HepG2 (cell line): ENCODE measurements around the gene FANCG. TPM values are rescaled to one million over a fixed set of nuclear protein-coding genes. Genes with fewer than 3 reads are reported as not detected.

Experiments used
- CREB1 ChIP-seq, 2 experiments: fragments of 450-650 bp in 1 of 2; IDR thresholded peaks; 2 replicates each; pipeline ENCODE4 v1.6.1; 2016 to 2017; ENCODE audit warnings: control low read depth in 1 of 2, mild to moderate bottlenecking in 1 of 2, missing compliant biosample characterization in 1 of 2, missing genetic modification characterization in 1 of 2
- DPF2 ChIP-seq: sonication (generic); formaldehyde crosslinking; IDR thresholded peaks from 2 replicates; pipeline ENCODE4 v1.4.0; 2020; ENCODE audit warnings: mild to moderate bottlenecking, low read depth, missing genetic modification reagents, borderline replicate concordance
- FOXM1 ChIP-seq: sonication (generic); formaldehyde crosslinking; IDR thresholded peaks from 2 replicates; pipeline ENCODE4 v1.5.0; 2020; ENCODE audit warnings: missing genetic modification reagents
- IKZF1 ChIP-seq: fragments of 450-650 bp; IDR thresholded peaks from 2 replicates; pipeline ENCODE4 v1.7.1; 2016
- IRX3 ChIP-seq: sonication (generic); formaldehyde crosslinking; IDR thresholded peaks from 2 replicates; pipeline ENCODE4 v1.8.1; 2023; ENCODE audit warnings: mild to moderate bottlenecking, low read depth, missing genetic modification reagents, borderline replicate concordance
- NR2C2 ChIP-seq: sonication (generic); formaldehyde crosslinking; IDR thresholded peaks from 2 replicates; pipeline ENCODE4 v1.4.0; 2020; ENCODE audit warnings: missing genetic modification reagents, mild to moderate bottlenecking, moderate library complexity, borderline replicate concordance
- RCOR2 ChIP-seq: IDR thresholded peaks from 2 replicates; pipeline ENCODE4 v1.6.1; 2016; ENCODE audit warnings: missing biosample characterization, missing genetic modification reagents
- SSRP1 ChIP-seq: IDR thresholded peaks from 2 replicates; pipeline ENCODE4 v1.6.1; 2016; ENCODE audit warnings: control low read depth
- STAT5B ChIP-seq: sonication (generic); formaldehyde crosslinking; IDR thresholded peaks from 2 replicates; pipeline ENCODE4 v1.4.0; 2020; ENCODE audit warnings: missing genetic modification reagents
- TAF15 ChIP-seq: fragments of 200-400 bp; formaldehyde crosslinking; IDR thresholded peaks from one replicate; pipeline ENCODE4 v1.6.1; 2018; ENCODE audit warnings: mild to moderate bottlenecking, low read depth, low read length; ENCODE audit not compliant: poor library complexity, severe bottlenecking
- ZBTB8A ChIP-seq: sonication (generic); formaldehyde crosslinking; IDR thresholded peaks from 2 replicates; pipeline ENCODE4 v1.4.0; 2020; ENCODE audit warnings: mild to moderate bottlenecking, low read depth, missing genetic modification reagents, borderline replicate concordance
- ZFYVE20 ChIP-seq: sonication (generic); formaldehyde crosslinking; IDR thresholded peaks from 2 replicates; pipeline ENCODE4 v1.8.0; 2023; ENCODE audit warnings: low read depth, mild to moderate bottlenecking, moderate library complexity, missing genetic modification reagents, borderline replicate concordance
- ZNF292 ChIP-seq: sonication (generic); formaldehyde crosslinking; IDR thresholded peaks from 2 replicates; pipeline ENCODE4 v1.8.1; 2022; ENCODE audit warnings: mild to moderate bottlenecking, low read depth, missing genetic modification reagents, borderline replicate concordance
- ZNF337 ChIP-seq: sonication (generic); formaldehyde crosslinking; IDR thresholded peaks from 2 replicates; pipeline ENCODE4 v1.5.1; 2020; ENCODE audit warnings: missing genetic modification reagents, low read depth, mild to moderate bottlenecking, borderline replicate concordance
- polyA plus RNA-seq, 8 experiments: library from polyadenylated mRNA; depleted of rRNA in 3 of 8; stranded (reverse) in 7 of 8; unstranded in 1 of 8; fragments of >200 nt; fragmentation: Illumina TruSeq in 4 of 8; extraction: Trizol in 4 of 8; gene quantifications; 2 replicates each; pipeline versions ENCODE4 v1.2.1 to v1.2.3, GENCODE V29; 2011 to 2016; ENCODE audit warnings: low read depth in 4 of 8, missing spikeins in 1 of 8, mixed read lengths in 1 of 8; ENCODE audit not compliant: insufficient read depth in 1 of 8
- total RNA-seq, 5 experiments: library from RNA; depleted of rRNA; stranded (reverse); fragments of >200 nt; fragmentation: Illumina TruSeq; extraction: Trizol; gene quantifications; 2 replicates each; pipeline ENCODE4 v1.2.3, GENCODE V29; 2016; ENCODE audit warnings: low read depth in 1 of 5
- TF ChIP-seq, protein P1 (sequence below): sonication (generic); formaldehyde crosslinking; IDR thresholded peaks from 2 replicates; pipeline ENCODE4 v1.8.0; 2022; ENCODE audit warnings: mild to moderate bottlenecking, missing genetic modification reagents, borderline replicate concordance
- TF ChIP-seq, protein P2 (sequence below): sonication (generic); formaldehyde crosslinking; IDR thresholded peaks from 2 replicates; pipeline ENCODE4 v1.4.0; 2020; ENCODE audit warnings: missing genetic modification reagents, low read depth, mild to moderate bottlenecking, borderline replicate concordance
- TF ChIP-seq, protein P3 (sequence below): sonication (generic); formaldehyde crosslinking; IDR thresholded peaks from 2 replicates; pipeline ENCODE4 v1.4.0; 2020; ENCODE audit warnings: mild to moderate bottlenecking, low read depth, missing genetic modification reagents
- TF ChIP-seq, protein P4 (sequence below): sonication (generic); formaldehyde crosslinking; IDR thresholded peaks from 2 replicates; pipeline ENCODE4 v1.4.0; 2020; ENCODE audit warnings: missing genetic modification reagents, borderline replicate concordance
- TF ChIP-seq, protein P5 (sequence below): sonication (generic); formaldehyde crosslinking; IDR thresholded peaks from 2 replicates; pipeline ENCODE4 v1.8.0; 2023; ENCODE audit warnings: mild to moderate bottlenecking, missing genetic modification reagents

The FANCG gene
- total and polyA plus RNA-seq, 2 of the 13 experiments (the other 11 are each of a cell fraction or from before 2014, with no cell fraction given), result 14.4 to 45.1 TPM

DNA sequence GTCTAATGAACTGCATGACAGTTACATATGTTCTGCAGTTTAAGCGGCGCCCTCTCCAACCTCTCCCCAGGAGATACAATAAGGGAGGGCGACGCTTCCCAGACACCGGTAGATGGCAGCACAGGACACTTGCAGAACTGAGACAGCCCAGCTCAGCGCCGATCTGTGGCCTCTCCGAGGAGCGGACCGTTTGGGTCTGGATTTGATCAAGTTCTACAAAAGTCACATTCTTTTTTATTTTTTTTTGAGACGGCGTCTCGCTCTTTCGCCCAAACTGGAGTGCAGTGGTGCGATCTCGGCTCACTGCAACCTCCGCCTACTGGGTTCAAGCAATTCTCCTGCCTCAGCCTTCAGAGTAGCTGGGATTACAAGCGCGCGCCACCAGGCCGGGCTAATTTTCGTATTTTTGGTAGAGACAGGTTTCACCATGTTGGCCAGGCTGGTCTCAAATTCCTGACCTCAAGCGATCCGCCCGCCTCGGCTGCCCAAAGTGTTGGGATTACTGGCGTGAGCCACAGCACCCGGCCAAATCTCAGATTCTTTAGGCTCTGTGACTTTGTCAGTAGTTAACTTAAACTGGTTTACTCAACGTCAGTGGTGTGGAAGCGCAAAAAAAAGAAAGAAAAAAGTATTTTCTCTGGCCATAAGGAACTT is 37.3 kb upstream of the FANCG start (continued):
- TF ChIP-seq, protein P1, sequence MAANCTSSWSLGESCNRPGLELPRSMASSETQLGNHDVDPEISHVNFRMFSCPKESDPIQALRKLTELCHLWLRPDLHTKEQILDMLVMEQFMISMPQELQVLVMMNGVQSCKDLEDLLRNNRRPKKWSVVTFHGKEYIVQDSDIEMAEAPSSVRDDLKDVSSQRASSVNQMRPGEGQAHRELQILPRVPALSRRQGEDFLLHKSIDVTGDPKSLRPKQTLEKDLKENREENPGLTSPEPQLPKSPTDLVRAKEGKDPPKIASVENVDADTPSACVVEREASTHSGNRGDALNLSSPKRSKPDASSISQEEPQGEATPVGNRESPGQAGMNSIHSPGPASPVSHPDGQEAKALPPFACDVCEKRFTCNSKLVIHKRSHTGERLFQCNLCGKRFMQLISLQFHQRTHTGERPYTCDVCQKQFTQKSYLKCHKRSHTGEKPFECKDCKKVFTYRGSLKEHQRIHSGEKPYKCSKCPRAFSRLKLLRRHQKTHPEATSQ (CRISPR knock-in tag), result no peak
- TF ChIP-seq, protein P2, sequence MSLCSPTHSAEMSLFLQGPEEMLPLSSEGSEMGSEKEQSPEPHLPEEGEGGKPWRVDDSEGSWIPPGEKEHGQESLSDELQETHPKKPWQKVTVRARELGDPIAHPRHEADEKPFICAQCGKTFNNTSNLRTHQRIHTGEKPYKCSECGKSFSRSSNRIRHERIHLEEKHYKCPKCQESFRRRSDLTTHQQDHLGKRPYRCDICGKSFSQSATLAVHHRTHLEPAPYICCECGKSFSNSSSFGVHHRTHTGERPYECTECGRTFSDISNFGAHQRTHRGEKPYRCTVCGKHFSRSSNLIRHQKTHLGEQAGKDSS (CRISPR knock-in tag), result 0 out of 2 replicates have a peak, but pooled peaks have one; percentile 23
- no peak for TF ChIP-seq TAF15
- TF ChIP-seq ZNF292 (CRISPR knock-in tag), result no peak
- TF ChIP-seq RCOR2 (CRISPR knock-in tag), result 0 out of 2 replicates have a peak, but pooled peaks have one; percentile 8
- no peak for TF ChIP-seq DPF2 (CRISPR knock-in tag)
- 0 out of 2 replicates have a peak, but pooled peaks have one; percentile 29 for TF ChIP-seq IRX3 (CRISPR knock-in tag)
- TF ChIP-seq, protein P3, sequence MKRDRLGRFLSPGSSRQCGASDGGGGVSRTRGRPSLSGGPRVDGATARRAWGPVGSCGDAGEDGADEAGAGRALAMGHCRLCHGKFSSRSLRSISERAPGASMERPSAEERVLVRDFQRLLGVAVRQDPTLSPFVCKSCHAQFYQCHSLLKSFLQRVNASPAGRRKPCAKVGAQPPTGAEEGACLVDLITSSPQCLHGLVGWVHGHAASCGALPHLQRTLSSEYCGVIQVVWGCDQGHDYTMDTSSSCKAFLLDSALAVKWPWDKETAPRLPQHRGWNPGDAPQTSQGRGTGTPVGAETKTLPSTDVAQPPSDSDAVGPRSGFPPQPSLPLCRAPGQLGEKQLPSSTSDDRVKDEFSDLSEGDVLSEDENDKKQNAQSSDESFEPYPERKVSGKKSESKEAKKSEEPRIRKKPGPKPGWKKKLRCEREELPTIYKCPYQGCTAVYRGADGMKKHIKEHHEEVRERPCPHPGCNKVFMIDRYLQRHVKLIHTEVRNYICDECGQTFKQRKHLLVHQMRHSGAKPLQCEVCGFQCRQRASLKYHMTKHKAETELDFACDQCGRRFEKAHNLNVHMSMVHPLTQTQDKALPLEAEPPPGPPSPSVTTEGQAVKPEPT (CRISPR knock-in tag), result no peak
- TF ChIP-seq ZNF337 (CRISPR knock-in tag), result no peak
- TF ChIP-seq STAT5B (CRISPR knock-in tag), result no peak
- TF ChIP-seq NR2C2 (CRISPR knock-in tag), result 0 out of 2 replicates have a peak, but pooled peaks have one; percentile 30
- TF ChIP-seq FOXM1 (CRISPR knock-in tag), result no peak
- TF ChIP-seq CREB1 (IDR thresholded peaks at IDR 0.05), result no peak
- no peak for TF ChIP-seq CREB1 (CRISPR knock-in tag; IDR thresholded peaks at IDR 0.05)
- no peak for TF ChIP-seq ZFYVE20
- TF ChIP-seq, protein P4, sequence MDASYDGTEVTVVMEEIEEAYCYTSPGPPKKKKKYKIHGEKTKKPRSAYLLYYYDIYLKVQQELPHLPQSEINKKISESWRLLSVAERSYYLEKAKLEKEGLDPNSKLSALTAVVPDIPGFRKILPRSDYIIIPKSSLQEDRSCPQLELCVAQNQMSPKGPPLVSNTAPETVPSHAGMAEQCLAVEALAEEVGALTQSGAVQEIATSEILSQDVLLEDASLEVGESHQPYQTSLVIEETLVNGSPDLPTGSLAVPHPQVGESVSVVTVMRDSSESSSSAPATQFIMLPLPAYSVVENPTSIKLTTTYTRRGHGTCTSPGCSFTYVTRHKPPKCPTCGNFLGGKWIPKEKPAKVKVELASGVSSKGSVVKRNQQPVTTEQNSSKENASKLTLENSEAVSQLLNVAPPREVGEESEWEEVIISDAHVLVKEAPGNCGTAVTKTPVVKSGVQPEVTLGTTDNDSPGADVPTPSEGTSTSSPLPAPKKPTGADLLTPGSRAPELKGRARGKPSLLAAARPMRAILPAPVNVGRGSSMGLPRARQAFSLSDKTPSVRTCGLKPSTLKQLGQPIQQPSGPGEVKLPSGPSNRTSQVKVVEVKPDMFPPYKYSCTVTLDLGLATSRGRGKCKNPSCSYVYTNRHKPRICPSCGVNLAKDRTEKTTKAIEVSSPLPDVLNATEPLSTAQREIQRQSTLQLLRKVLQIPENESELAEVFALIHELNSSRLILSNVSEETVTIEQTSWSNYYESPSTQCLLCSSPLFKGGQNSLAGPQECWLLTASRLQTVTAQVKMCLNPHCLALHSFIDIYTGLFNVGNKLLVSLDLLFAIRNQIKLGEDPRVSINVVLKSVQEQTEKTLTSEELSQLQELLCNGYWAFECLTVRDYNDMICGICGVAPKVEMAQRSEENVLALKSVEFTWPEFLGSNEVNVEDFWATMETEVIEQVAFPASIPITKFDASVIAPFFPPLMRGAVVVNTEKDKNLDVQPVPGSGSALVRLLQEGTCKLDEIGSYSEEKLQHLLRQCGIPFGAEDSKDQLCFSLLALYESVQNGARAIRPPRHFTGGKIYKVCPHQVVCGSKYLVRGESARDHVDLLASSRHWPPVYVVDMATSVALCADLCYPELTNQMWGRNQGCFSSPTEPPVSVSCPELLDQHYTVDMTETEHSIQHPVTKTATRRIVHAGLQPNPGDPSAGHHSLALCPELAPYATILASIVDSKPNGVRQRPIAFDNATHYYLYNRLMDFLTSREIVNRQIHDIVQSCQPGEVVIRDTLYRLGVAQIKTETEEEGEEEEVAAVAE (CRISPR knock-in tag), result no peak
- TF ChIP-seq ZBTB8A (CRISPR knock-in tag), result 0 out of 2 replicates have a peak, but pooled peaks have one; percentile 46
- TF ChIP-seq SSRP1 (CRISPR knock-in tag), result 0 out of 2 replicates have a peak, but pooled peaks have one; percentile 37
- TF ChIP-seq IKZF1, result no peak
- TF ChIP-seq, protein P5, sequence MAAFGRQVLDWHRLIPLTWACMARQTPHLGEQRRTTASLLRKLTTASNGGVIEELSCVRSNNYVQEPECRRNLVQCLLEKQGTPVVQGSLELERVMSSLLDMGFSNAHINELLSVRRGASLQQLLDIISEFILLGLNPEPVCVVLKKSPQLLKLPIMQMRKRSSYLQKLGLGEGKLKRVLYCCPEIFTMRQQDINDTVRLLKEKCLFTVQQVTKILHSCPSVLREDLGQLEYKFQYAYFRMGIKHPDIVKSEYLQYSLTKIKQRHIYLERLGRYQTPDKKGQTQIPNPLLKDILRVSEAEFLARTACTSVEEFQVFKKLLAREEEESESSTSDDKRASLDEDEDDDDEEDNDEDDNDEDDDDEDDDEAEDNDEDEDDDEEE (CRISPR knock-in tag), result no peak
